ENCODE data around the gene AMOTL2. TPM values are rescaled to one million over a fixed set of nuclear protein-coding genes. Genes with fewer than 3 reads are reported as not detected.

Gene AMOTL2
- total and polyA plus RNA-seq, 2 experiments from 2014 or later, result 17.9 to 102 TPM

GRCh38 chr3:134397755-134398154 lies 23.5 kb upstream of the AMOTL2 start (continued):
- no peak for TF ChIP-seq NANOG (IDR thresholded peaks at IDR 0.05; ENCODE audit: borderline replicate concordance)
- no peak for TF ChIP-seq EZH2 (IDR thresholded peaks at IDR 0.05; ENCODE audit: low read depth, unreplicated experiment)
- no peak for TF ChIP-seq ZNF114 (CRISPR knock-in tag; IDR thresholded peaks at IDR 0.05)

DNA sequence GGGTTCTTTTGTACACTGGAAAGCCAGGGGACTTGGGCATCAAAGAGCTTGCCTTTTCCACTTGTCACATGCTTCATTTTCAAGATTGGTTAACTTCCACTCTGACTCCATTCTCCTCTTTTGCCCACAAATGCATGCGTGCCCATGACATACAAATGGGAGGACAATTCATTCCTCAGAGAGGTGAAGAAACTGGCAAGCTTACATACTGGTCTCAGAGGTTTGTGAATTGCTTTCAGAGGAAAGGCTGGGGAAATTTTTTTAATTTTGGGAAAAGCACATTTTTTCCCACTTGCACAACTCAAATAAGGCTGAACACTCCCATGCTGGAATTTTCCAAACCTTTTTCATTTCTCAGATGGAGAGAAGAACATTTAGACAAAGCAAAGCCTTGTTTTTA lies 20.9 kb upstream of the AMOTL2 start:
- ATAC-seq (no peak), DNase-seq (ENCODE audit: low spot score) (no peak)
- no peaks in the 10 kb centered on the region for H3K36me3 ChIP-seq (ENCODE audit: insufficient read depth)
- H3K4me3 ChIP-seq, result no peak overlapping the region
- no peak overlapping the region for H3K27ac ChIP-seq (ENCODE audit: low read depth)
- H2AFZ ChIP-seq, result no peak overlapping the region
- no peaks in the 10 kb centered on the region for H3K4me1 ChIP-seq (ENCODE audit: insufficient read depth)
- H4K20me1 ChIP-seq (replicated peaks; ENCODE audit: insufficient read depth), result no peaks in the 10 kb centered on the region
- peaks cover 11% of the 10 kb centered on the region for H3K27me3 Mint-ChIP-seq (ENCODE audit: insufficient read depth, low read depth, poor library complexity)
- no peak for TF ChIP-seq ZNF462 (CRISPR knock-in tag; IDR thresholded peaks at IDR 0.05)
- no peak for TF ChIP-seq POLR2AphosphoS5 (IDR thresholded peaks at IDR 0.05; ENCODE audit: low read depth)
- TF ChIP-seq, protein P1, sequence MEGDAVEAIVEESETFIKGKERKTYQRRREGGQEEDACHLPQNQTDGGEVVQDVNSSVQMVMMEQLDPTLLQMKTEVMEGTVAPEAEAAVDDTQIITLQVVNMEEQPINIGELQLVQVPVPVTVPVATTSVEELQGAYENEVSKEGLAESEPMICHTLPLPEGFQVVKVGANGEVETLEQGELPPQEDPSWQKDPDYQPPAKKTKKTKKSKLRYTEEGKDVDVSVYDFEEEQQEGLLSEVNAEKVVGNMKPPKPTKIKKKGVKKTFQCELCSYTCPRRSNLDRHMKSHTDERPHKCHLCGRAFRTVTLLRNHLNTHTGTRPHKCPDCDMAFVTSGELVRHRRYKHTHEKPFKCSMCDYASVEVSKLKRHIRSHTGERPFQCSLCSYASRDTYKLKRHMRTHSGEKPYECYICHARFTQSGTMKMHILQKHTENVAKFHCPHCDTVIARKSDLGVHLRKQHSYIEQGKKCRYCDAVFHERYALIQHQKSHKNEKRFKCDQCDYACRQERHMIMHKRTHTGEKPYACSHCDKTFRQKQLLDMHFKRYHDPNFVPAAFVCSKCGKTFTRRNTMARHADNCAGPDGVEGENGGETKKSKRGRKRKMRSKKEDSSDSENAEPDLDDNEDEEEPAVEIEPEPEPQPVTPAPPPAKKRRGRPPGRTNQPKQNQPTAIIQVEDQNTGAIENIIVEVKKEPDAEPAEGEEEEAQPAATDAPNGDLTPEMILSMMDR (conservative IDR thresholded peaks at IDR 0.05; ENCODE audit: low read depth in 2 of 2), result no peak
- no peak for TF ChIP-seq EZH2phosphoT487 (IDR thresholded peaks at IDR 0.05; ENCODE audit: unreplicated experiment)
- no peak for TF ChIP-seq NANOG (IDR thresholded peaks at IDR 0.05; ENCODE audit: borderline replicate concordance)
- no peak for TF ChIP-seq STAT1 (IDR thresholded peaks at IDR 0.05; ENCODE audit: unreplicated experiment)
- TF ChIP-seq, protein P2, sequence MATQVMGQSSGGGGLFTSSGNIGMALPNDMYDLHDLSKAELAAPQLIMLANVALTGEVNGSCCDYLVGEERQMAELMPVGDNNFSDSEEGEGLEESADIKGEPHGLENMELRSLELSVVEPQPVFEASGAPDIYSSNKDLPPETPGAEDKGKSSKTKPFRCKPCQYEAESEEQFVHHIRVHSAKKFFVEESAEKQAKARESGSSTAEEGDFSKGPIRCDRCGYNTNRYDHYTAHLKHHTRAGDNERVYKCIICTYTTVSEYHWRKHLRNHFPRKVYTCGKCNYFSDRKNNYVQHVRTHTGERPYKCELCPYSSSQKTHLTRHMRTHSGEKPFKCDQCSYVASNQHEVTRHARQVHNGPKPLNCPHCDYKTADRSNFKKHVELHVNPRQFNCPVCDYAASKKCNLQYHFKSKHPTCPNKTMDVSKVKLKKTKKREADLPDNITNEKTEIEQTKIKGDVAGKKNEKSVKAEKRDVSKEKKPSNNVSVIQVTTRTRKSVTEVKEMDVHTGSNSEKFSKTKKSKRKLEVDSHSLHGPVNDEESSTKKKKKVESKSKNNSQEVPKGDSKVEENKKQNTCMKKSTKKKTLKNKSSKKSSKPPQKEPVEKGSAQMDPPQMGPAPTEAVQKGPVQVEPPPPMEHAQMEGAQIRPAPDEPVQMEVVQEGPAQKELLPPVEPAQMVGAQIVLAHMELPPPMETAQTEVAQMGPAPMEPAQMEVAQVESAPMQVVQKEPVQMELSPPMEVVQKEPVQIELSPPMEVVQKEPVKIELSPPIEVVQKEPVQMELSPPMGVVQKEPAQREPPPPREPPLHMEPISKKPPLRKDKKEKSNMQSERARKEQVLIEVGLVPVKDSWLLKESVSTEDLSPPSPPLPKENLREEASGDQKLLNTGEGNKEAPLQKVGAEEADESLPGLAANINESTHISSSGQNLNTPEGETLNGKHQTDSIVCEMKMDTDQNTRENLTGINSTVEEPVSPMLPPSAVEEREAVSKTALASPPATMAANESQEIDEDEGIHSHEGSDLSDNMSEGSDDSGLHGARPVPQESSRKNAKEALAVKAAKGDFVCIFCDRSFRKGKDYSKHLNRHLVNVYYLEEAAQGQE (IDR thresholded peaks at IDR 0.05; ENCODE audit: unreplicated experiment), result no peak
- no peak for TF ChIP-seq ZNF331 (CRISPR knock-in tag; IDR thresholded peaks at IDR 0.05; ENCODE audit: low read depth)
- TF ChIP-seq ZNF114 (CRISPR knock-in tag; IDR thresholded peaks at IDR 0.05), result no peak
- no peak for TF ChIP-seq EZH2 (IDR thresholded peaks at IDR 0.05; ENCODE audit: low read depth, unreplicated experiment)
- TF ChIP-seq JUNB (IDR thresholded peaks at IDR 0.05; ENCODE audit: unreplicated experiment), result no peak
- no peak for TF ChIP-seq CREB1 (CRISPR knock-in tag; IDR thresholded peaks at IDR 0.05; ENCODE audit: low read depth)
- TF ChIP-seq, protein P3, sequence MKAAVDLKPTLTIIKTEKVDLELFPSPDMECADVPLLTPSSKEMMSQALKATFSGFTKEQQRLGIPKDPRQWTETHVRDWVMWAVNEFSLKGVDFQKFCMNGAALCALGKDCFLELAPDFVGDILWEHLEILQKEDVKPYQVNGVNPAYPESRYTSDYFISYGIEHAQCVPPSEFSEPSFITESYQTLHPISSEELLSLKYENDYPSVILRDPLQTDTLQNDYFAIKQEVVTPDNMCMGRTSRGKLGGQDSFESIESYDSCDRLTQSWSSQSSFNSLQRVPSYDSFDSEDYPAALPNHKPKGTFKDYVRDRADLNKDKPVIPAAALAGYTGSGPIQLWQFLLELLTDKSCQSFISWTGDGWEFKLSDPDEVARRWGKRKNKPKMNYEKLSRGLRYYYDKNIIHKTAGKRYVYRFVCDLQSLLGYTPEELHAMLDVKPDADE (IDR thresholded peaks at IDR 0.05), result no peak
- H3K27ac Mint-ChIP-seq, result no peak overlapping the region
- H3K36me3 Mint-ChIP-seq (ENCODE audit: low read depth), result no peaks in the 10 kb centered on the region; the same call in 2 of the 3 replicates
- no peaks in the 10 kb centered on the region for H3K27me3 ChIP-seq (ENCODE audit: insufficient read depth)
- H3K4me2 ChIP-seq, result no peak overlapping the region
- no peak overlapping the region for H3K4me3 Mint-ChIP-seq
- no peaks in the 10 kb centered on the region; the same call in 2 of the 3 replicates for H3K4me1 Mint-ChIP-seq
- H3K79me2 ChIP-seq (replicated peaks; ENCODE audit: insufficient read depth), result no peaks in the 10 kb centered on the region
- no peaks in the 10 kb centered on the region for H3F3A ChIP-seq (replicated peaks; ENCODE audit: low read depth)
- H3K9me3 Mint-ChIP-seq, result no peaks in the 10 kb centered on the region
- 0 out of 2 replicates have a peak, but pooled peaks cover 4% of the 10 kb centered on the region for H3K9me2 ChIP-seq (ENCODE audit: insufficient read depth)
